Loucy (cell line): ENCODE measurements around the gene KLF9.
A peak's percentile ranks its signal among the peaks of the same experiment; 100 is the strongest.

Experiments used
- H2AFZ ChIP-seq: fragments of 200-600 bp; sonication (generic); 2 replicates; pipeline ENCODE4 v1.6.0; 2016; ENCODE audit warnings: antibody characterized with exemption, mild to moderate bottlenecking, low read length, moderate library complexity
- H3F3A ChIP-seq: fragments of 200-600 bp; 2 replicates; pipeline ENCODE4 v1.6.0; 2016; ENCODE audit warnings: antibody characterized with exemption, low read depth, mild to moderate bottlenecking
- H3K27me3 ChIP-seq: fragments of 200-600 bp; sonication (generic); 2 replicates; pipeline ENCODE4 v1.6.1; 2014; ENCODE audit warnings: low read length, mild to moderate bottlenecking; ENCODE audit not compliant: insufficient read depth, poor library complexity, severe bottlenecking
- H3K36me3 ChIP-seq: fragments of 200-600 bp; sonication (generic); 2 replicates; pipeline ENCODE4 v1.6.1; 2016; ENCODE audit warnings: low read length; ENCODE audit not compliant: insufficient read depth
- H3K4me1 ChIP-seq: fragments of 200-600 bp; sonication (generic); 2 replicates; pipeline ENCODE4 v1.5.1; 2014; ENCODE audit warnings: low read length, mild to moderate bottlenecking; ENCODE audit not compliant: insufficient read depth, poor library complexity, severe bottlenecking
- H3K4me2 ChIP-seq: fragments of 200-600 bp; sonication (generic); 2 replicates; pipeline ENCODE4 v1.6.0; 2014; ENCODE audit warnings: antibody characterized with exemption, low read length, low read depth, mild to moderate bottlenecking; ENCODE audit not compliant: poor library complexity, severe bottlenecking
- H3K4me3 ChIP-seq: fragments of 200-600 bp; sonication (generic); 2 replicates; pipeline ENCODE4 v1.5.1; 2014; ENCODE audit warnings: low read length, mild to moderate bottlenecking, mixed read lengths; ENCODE audit not compliant: poor library complexity, severe bottlenecking
- H3K79me2 ChIP-seq: fragments of 200-600 bp; sonication (generic); 2 replicates; pipeline ENCODE4 v1.6.1; 2014; ENCODE audit warnings: low read length; ENCODE audit not compliant: insufficient read depth
- H3K9ac ChIP-seq: fragments of 200-600 bp; sonication (generic); 2 replicates; pipeline ENCODE4 v1.6.0; 2014; ENCODE audit warnings: mild to moderate bottlenecking, low read depth, low read length, moderate library complexity; ENCODE audit not compliant: poor library complexity, severe bottlenecking
- H3K9me2 ChIP-seq: fragments of 200-600 bp; sonication (generic); replicated peaks from 2 replicates; pipeline ENCODE4 v1.6.1; 2016; ENCODE audit warnings: low read depth, low read length, mixed read lengths
- H3K9me3 ChIP-seq: fragments of 200-600 bp; sonication (generic); 2 replicates; pipeline ENCODE4 v1.6.1; 2014; ENCODE audit warnings: mild to moderate bottlenecking, antibody characterized with exemption, low read length, low read depth; ENCODE audit not compliant: insufficient read depth
- H4K20me1 ChIP-seq: fragments of 200-600 bp; sonication (generic); 2 replicates; pipeline ENCODE4 v1.6.0; 2014; ENCODE audit warnings: antibody characterized with exemption, low read length, mild to moderate bottlenecking; ENCODE audit not compliant: insufficient read depth, poor library complexity, severe bottlenecking
- EZH2phosphoT487 ChIP-seq: fragments of 200-600 bp; IDR thresholded peaks from 2 replicates; pipeline ENCODE4 v1.6.1; 2018; ENCODE audit warnings: antibody characterized with exemption, mild to moderate bottlenecking, moderate library complexity, borderline replicate concordance
- TF ChIP-seq, protein P1 (sequence below): fragments of 200-600 bp; sonication (generic); conservative IDR thresholded peaks from 2 replicates; pipeline ENCODE4 v1.5.1; 2014; ENCODE audit warnings: mild to moderate bottlenecking, antibody characterized with exemption, low read length

Gene KLF9

DNA sequence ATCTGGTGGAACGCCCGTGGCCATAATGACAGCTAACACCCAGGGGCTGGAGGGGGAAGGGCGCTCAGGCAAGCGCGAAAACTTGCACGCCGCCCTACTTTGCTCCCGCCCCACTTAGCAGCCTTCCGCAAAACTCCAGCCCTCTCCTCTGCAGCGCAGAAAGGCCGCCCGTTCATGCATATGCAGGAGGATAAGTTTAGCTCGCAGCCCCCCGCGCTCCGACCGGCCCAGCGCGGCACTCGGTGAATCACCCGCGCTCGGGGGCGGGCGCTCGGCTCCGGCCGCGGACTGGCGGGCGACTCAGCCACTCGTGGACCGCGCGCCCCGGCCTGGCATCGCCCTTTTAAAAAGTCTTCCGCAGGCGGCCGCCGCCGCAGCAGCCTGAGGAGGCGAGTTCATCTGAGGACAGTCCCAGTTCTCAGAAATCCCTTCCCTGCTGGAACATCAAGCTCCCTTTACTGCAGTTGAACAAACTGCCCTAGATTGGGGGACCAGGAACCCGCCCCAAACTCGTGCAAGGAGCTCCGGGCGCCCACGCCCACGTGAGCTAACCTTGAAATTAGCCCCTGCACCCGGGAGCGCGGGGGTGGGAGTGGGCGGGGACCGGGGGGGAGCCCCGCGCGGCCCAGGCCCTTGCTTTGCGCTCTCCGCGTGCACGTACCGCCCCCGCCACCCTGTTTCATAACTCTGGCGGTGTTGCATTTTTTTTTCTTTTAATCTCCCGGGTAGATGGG lies 4.5 kb upstream of the KLF9 start:
- Histone ChIP-seq H3K36me3 (no peaks in the 10 kb centered on the region), H2AFZ (peak overlapping the region; percentile 92), H3K4me1 (peaks cover 34% of the 10 kb centered on the region), H3K79me2 (no peaks in the 10 kb centered on the region), H3K27me3 (no peaks in the 10 kb centered on the region), H3K4me3 (peak overlapping the region; percentile 97), H3K4me2 (peak overlapping the region; percentile 78), H3K9me2 (no peaks in the 10 kb centered on the region), H3K9me3 (no peaks in the 10 kb centered on the region), H3F3A (peaks cover 10% of the 10 kb centered on the region), H4K20me1 (no peaks in the 10 kb centered on the region), H3K9ac (peak overlapping the region; percentile 100)
- TF ChIP-seq EZH2phosphoT487 = no peak
- TF ChIP-seq, protein P1, sequence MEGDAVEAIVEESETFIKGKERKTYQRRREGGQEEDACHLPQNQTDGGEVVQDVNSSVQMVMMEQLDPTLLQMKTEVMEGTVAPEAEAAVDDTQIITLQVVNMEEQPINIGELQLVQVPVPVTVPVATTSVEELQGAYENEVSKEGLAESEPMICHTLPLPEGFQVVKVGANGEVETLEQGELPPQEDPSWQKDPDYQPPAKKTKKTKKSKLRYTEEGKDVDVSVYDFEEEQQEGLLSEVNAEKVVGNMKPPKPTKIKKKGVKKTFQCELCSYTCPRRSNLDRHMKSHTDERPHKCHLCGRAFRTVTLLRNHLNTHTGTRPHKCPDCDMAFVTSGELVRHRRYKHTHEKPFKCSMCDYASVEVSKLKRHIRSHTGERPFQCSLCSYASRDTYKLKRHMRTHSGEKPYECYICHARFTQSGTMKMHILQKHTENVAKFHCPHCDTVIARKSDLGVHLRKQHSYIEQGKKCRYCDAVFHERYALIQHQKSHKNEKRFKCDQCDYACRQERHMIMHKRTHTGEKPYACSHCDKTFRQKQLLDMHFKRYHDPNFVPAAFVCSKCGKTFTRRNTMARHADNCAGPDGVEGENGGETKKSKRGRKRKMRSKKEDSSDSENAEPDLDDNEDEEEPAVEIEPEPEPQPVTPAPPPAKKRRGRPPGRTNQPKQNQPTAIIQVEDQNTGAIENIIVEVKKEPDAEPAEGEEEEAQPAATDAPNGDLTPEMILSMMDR = no peak

- Histone ChIP-seq H2AFZ (no peak overlapping the region), H3K4me1 (peaks cover 14% of the 10 kb centered on the region), H3K9me2 (no peaks in the 10 kb centered on the region), H3K4me2 (no peak overlapping the region), H3K36me3 (no peaks in the 10 kb centered on the region), H3F3A (peaks cover 10% of the 10 kb centered on the region), H3K27me3 (no peaks in the 10 kb centered on the region), H3K4me3 (no peak overlapping the region), H4K20me1 (no peaks in the 10 kb centered on the region), H3K79me2 (no peaks in the 10 kb centered on the region), H3K9ac (no peak overlapping the region), H3K9me3 (no peaks in the 10 kb centered on the region)
- TF ChIP-seq EZH2phosphoT487 = no peak
- TF ChIP-seq, protein P1 = no peak
Measured at GRCh38 chr9:70415476-70415875, 1.0 kb upstream of the KLF9 start.

DNA sequence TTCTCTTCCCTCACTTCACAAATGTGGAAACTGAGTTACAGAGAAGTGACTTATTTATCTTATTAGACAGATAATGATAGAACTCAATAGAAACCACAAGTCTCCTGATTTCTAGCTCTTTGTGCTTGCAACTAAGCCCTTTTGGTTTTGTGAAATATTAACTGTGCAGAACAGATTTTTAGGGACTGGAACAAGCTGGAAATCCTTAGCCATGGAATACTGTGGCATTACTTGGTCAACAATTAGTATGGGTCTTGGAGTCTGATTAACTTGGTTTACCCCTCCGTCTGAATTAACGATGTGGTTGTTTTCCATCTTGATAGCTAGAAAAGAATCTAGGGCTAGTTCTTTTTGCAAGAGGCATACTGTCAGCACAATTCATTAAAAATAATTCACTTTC lies 584 bp upstream of the KLF9 start:
- no peak overlapping the region for H3K4me3 ChIP-seq
- H3K36me3 ChIP-seq = no peaks in the 10 kb centered on the region
- H3K79me2 ChIP-seq = no peaks in the 10 kb centered on the region
- H2AFZ ChIP-seq = no peak overlapping the region
- no peaks in the 10 kb centered on the region for H4K20me1 ChIP-seq
- H3K4me1 ChIP-seq = peaks cover 16% of the 10 kb centered on the region
- TF ChIP-seq, protein P1 = no peak
- TF ChIP-seq EZH2phosphoT487 = no peak
- H3K9ac ChIP-seq = no peak overlapping the region
- no peaks in the 10 kb centered on the region for H3K9me3 ChIP-seq
- no peaks in the 10 kb centered on the region for H3K9me2 ChIP-seq
- peaks cover 10% of the 10 kb centered on the region for H3F3A ChIP-seq
- no peak overlapping the region for H3K4me2 ChIP-seq
- H3K27me3 ChIP-seq = no peaks in the 10 kb centered on the region
